Brain pericyte (primary cell): ENCODE measurements around the gene ZNF175.
A peak's percentile ranks its signal among the peaks of the same experiment; 100 is the strongest.

Source experiments
- DNase-seq: peaks from one replicate; pipeline ENCODE4 v3.0.0-alpha.2; 2012; ENCODE audit warnings: low read depth, low spot score

The ZNF175 gene

GRCh38 chr19:51587264-51588191 is 16.4 kb downstream of the ZNF175 start:
- DNase-seq = no peak

DNA sequence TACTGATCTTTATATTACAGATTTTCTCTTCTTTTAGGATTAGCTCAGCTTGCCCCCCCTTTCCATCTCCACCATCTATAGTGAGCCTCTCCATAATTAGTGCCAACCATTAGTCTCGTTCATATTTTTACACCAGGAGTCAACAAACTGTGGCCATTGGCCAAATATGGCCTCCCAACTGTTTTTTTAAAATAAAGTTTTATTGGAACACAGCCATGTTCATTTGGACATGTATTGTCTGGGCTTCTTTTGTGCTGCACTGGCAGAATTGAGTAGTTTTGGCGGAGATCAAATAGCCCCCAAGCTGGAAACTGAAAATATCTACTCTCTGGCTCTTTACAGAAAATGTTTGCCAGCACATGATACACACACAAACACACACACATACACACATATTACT is 18.4 kb downstream of the ZNF175 start:
- DNase-seq = no peak

GRCh38 chr19:51590441-51590840 is 19.4 kb downstream of the ZNF175 start:
- no peak for DNase-seq

- DNase-seq = no peak
Observed at GRCh38 chr19:51592521-51592920, 21.4 kb downstream of the ZNF175 start.

DNA sequence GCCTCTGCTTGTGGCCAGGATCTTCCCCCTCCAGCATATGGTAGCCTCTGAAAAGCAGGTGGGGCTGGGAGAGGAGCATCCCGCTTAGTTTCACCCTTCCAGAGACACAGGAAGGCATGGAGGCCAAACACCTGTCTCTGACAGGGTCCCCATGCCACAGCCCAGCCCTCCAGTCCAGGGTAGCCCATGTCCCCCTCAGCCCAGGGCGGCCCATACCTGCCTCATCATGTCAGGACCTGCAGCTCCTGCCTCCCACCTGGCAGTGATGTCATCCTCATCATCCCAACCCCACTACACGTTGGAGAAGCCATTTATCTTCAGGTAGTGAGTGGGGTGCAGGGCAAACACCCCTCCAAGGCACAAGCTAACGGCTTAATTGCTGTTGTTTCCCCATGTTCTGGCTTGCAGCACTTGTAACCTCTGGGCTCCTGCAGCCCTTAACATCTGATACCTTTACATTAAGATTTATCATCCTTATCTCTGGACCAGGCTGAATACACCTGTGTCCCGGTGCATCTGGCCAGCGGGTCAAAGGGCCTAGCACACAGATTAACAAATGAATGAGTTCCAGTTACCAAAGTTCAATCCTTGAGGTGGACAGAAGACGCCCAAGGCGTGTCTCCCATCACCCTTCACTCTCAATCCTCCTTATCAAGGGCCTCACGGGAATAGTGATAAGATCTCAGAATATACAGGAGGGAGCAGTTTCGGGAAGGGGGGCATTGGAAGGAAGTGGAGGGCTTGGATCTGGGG is 22.2 kb downstream of the ZNF175 start:
- DNase-seq = no peak

GRCh38 chr19:51593969-51594773 is 23.1 kb downstream of the ZNF175 start:
- peak; percentile 90 for DNase-seq

DNA sequence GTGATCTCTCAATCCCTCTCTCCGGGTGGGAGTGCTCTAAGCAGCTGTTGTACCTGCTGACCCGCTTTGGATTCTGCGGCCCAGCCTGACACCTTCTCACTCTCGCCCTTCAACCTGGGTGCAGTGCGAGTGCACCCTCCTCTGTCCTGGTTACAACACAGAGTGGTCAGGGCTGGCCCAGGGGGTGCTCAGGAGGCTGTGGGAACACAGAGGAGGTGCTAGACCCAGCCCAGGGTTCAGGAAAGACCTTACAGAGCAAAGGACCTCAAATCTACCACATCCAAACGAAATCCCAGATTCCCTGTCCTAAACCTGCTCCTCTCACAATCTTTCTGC is 23.7 kb downstream of the ZNF175 start:
- no peak for DNase-seq

DNA sequence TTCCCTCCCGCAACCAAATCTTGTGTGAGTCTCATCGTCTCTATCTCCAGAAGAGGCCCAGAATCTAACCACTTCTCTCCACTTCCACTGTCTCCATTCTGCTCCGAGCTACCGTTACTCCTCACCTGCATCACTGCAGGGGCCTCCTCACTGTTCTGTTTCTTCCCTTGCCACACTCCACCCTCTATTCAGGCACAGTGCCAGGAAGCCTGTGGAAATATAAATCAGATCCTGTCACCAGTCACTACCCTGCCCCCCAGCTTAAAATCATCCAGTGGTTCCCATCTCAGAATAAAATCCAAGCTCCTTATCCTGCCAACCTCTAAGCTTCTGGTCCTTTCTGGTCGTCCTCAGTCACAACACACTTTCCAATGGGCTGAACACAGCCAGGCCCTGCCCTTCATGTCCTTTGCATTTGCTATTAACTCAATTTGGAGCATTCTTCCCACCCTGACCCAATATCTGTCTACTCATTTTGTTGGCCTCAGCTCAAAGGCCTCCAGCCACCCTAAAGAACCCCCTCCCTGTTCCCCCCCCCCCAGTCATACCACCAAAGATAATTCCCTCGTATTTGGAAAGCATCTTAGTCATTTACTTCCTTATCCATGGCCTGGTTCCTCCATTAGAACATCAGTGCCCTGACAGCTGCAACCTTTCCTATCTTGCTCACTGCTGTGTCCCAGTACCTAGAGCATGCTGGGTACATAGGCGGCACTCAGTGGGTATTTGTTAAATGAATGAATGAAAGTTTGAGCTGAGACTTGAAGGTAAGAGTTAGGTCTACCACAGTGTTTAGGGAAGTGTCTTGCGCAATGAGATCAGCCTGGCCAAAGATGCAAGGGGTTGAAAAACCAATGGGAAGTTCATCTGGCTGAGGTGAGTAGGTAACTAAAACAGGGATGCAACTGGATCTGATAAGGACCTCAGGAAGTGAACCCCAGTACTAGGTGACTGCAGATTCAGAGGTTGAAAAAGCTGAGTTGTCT is 24.4 kb downstream of the ZNF175 start:
- DNase-seq = no peak

DNA sequence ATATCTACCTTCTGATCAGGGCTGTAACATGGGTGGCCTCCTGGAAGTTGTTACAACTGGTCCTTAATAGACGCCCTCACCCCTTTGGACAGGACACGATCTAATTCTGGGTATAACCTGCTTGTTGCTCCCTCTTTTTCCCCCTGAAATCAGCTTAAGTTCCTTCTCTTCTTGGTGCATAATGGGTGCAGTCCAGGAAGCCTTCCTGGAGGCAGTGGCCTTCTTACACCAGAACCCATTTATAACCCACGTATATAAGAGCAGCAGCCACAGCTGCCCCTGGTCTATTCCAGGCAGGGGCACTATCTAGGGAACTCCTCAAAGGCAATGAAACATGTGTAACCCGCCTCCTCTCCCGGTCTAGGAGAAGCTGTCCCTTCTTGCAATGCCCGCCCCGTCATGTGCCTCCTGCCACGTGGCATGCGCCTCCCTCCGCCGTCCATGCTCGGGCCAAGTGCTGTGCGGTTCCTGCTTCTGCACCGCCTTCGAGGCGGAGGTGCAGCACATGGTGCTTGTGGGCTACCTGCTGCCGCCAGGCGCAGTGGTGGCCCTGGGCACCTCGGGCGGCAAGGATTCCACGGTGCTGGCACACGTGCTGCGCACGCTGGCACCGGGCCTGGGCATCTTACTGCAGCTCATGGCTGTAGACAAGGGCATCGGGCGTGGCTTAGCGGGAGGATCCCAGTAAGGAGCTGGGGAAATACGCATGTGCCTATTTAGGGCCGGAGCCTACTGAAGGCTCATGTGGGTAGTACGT is 27.3 kb downstream of the ZNF175 start:
- DNase-seq = no peak

- no peak for DNase-seq
Observed at GRCh38 chr19:51599084-51599483, 28.0 kb downstream of the ZNF175 start.

DNA sequence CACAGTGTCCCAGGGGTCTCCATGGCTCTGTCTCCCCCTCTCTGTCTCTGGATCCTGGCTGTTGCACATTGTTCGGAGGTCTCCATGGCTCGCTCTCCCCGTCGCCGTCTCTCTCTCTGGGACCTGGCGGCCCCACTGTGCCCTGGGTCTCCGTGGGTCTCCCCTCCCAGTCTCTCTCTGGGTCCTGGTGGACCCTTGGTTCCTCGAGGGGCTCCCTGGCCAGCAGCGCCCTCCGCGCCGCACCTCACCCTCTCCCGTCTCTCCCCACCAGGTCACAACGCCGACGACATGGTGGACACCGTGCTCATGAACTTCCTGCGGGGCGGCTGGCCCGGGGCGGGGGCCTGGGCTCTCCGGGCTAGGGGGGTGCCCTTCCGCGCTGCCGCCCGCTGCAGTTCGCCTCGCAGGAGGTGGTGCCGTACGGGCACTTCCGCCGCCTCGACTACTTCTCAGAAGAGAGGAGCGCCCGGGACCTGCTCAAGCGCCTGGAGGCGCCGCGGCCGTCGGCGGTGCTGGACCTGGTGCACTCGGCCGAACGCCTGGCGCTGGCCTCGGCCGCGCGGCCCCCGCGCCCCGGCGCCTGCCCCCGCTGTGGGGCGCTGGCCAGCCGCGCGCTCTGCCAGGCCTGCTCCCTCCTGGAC is 30.0 kb downstream of the ZNF175 start:
- no peak for DNase-seq

DNA sequence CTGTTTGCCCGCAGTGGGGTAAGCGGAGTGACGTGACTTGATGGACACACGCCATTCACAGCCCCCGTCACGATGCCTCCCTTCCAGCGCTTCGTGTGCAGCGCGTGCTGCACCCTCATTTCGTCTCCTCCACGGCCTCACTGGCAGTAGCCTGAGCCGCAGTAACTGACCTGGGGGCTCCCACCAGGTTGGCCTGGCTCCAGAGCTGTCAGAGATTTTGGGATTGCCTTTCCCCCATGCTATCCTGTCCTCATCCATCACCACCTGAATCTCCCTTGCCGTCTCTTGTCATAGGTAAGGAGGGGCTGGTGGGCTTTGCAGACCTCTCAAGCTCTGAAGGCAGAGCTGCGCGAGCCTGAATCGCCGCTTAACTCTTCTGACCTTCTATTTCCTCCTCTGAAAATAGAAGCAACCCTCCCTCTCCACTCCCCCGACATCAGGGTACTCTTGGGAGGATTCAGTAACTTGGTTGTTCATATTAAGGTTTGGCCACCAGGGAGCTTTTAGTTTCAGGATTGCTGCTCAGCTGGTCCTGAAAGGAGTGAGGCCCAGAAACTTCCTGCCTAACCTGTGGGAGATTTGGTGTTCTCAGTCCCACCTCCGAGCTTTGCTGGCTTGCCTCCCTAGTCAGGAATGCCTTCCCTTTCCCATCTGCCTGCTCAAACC is 31.2 kb downstream of the ZNF175 start:
- no peak for DNase-seq

- DNase-seq = no peak
Observed at GRCh38 chr19:51607077-51607476, 36.0 kb downstream of the ZNF175 start.

- no peak for DNase-seq
Observed at GRCh38 chr19:51607920-51608562, 37.0 kb downstream of the ZNF175 start.

GRCh38 chr19:51610576-51610975 is 39.5 kb downstream of the ZNF175 start:
- DNase-seq = no peak

DNA sequence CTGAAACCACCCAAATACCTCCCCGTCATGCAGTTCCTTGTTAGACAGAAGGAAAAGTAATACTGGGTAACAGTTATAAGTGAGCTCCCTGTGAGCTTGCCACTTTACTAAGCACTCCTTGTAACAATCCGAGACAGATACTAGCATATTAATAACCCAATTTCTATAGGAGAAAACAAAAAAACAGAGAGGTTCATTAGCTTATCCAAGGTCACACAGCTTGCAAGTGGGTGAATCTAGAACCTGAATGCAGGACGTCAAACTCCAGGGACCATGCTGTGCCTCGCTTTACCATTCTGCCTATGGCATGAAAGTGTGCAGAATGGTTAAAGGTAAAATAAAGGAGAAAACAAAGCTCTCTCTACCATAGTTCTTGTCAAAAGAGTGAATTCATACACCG is 43.7 kb downstream of the ZNF175 start:
- DNase-seq = no peak

DNA sequence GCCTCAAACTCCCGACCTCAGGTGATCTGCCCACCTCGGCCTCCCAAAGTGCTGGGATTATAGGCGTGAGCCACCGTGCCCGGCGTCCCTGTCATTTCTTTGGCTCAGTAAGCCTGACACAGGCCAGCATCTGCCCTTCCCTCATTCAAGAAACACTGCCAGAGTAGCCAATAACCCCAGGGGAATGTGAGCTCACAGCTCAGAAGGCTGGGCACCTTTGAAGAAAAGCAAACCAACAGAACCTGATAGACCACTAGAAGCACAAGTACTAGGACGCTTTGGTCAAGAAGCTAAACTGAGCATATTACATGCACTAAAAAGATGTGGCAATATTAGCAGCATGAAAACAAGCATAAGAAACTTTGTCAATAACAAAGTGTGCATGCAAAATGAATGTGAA is 44.9 kb downstream of the ZNF175 start:
- no peak for DNase-seq

GRCh38 chr19:51621178-51621577 is 50.1 kb downstream of the ZNF175 start:
- DNase-seq = no peak

GRCh38 chr19:51626675-51627074 is 55.6 kb downstream of the ZNF175 start:
- DNase-seq = no peak
